ENCODE data around the gene BTBD7. TPM values are rescaled to one million over a fixed set of nuclear protein-coding genes. Genes with fewer than 3 reads are reported as not detected.

Gene BTBD7
- total RNA-seq, 2 donors from 2014 or later: 42.8 to 48.6 TPM

DNA sequence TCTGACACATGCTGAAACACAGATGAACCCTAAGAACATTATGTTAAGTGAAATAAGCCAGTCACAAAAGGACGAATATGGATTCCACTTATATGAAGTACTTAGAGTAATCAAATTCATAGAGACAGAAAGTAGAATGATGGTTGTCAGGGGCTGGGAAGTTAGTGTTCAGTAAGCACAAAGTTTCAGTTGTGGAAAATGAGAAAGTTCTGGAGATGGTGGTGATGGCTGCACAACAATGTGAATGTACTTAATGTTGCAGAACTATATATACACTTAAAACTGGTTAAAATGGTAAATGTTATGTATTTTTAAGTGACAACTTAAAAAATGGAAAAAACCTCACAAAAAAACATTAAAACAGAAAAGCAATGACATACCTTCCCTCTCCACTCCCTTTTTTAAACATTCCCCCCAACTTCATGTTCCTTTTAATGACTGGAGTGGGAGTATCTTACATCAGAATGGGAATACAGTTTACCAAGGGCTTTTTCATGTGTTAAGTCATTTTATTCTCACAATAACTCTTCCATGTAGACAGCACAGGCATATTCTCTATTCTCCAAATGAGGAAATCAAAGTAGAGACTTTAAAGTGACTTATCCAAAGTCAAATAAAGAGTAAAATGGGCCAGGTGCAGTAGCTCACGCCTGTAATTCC is 24.0 kb downstream of the BTBD7 start:
- Histone ChIP-seq H3K9me3 (ENCODE audit: control insufficient read depth, low read length) (no peaks in the 10 kb centered on the region), H3K4me1 (ENCODE audit: control insufficient read depth, insufficient read depth, low read length) (peaks cover 3% of the 10 kb centered on the region), H3K27me3 (ENCODE audit: control insufficient read depth, insufficient read depth, low read length, poor library complexity, severe bottlenecking) (no peaks in the 10 kb centered on the region), H3K4me3 (ENCODE audit: low read length) (no peak overlapping the region), H3K36me3 (ENCODE audit: control insufficient read depth, insufficient read depth, low read length) (no peaks in the 10 kb centered on the region), H3K27ac (ENCODE audit: low read depth, low read length) (no peak overlapping the region), H3K9ac (ENCODE audit: extremely low read depth, low read length, poor library complexity, severe bottlenecking) (no peak overlapping the region)
- 84 to 90% methylated on average over 2 of the region's 2 CpGs for WGBS, 2 experiments (ENCODE audit: insufficient coverage in 1 of 2, insufficient read length in 1 of 2)
- DNase-seq: no peak
- Mint-ChIP-seq H3K4me3 (no peak overlapping the region), H3K4me1 (peaks cover 25% of the 10 kb centered on the region), H3K36me3 (ENCODE audit: low read depth) (peaks cover 11% of the 10 kb centered on the region), H3K9me3 (no peaks in the 10 kb centered on the region), H3K27me3 (ENCODE audit: insufficient read depth) (no peaks in the 10 kb centered on the region), H3K27ac (no peak overlapping the region)
- TF ChIP-seq CTCF (conservative IDR thresholded peaks at IDR 0.05): no peak

- no peak overlapping the region for H3K9ac ChIP-seq (ENCODE audit: extremely low read depth, low read length, poor library complexity, severe bottlenecking)
- DNase-seq: no peak
- H3K36me3 ChIP-seq (ENCODE audit: control insufficient read depth, insufficient read depth, low read length): no peaks in the 10 kb centered on the region
- no peaks in the 10 kb centered on the region for H3K27me3 Mint-ChIP-seq (ENCODE audit: insufficient read depth)
- no peaks in the 10 kb centered on the region for H3K9me3 ChIP-seq (ENCODE audit: control insufficient read depth, low read length)
- no peaks in the 10 kb centered on the region for H3K27me3 ChIP-seq (ENCODE audit: control insufficient read depth, insufficient read depth, low read length, poor library complexity, severe bottlenecking)
- no peaks in the 10 kb centered on the region for H3K9me3 Mint-ChIP-seq
- H3K4me3 Mint-ChIP-seq: no peak overlapping the region
- peaks cover 6% of the 10 kb centered on the region for H3K4me1 ChIP-seq (ENCODE audit: control insufficient read depth, insufficient read depth, low read length)
- H3K4me1 Mint-ChIP-seq: peaks cover 37% of the 10 kb centered on the region
- no peak overlapping the region for H3K27ac ChIP-seq (ENCODE audit: low read depth, low read length)
- no peak overlapping the region for H3K27ac Mint-ChIP-seq
- no peak overlapping the region for H3K4me3 ChIP-seq (ENCODE audit: low read length)
- peaks cover 11% of the 10 kb centered on the region for H3K36me3 Mint-ChIP-seq (ENCODE audit: low read depth)
- no peak for TF ChIP-seq CTCF (conservative IDR thresholded peaks at IDR 0.05)
Observed at GRCh38 chr14:93306812-93307211, 26.0 kb downstream of the BTBD7 start.

DNA sequence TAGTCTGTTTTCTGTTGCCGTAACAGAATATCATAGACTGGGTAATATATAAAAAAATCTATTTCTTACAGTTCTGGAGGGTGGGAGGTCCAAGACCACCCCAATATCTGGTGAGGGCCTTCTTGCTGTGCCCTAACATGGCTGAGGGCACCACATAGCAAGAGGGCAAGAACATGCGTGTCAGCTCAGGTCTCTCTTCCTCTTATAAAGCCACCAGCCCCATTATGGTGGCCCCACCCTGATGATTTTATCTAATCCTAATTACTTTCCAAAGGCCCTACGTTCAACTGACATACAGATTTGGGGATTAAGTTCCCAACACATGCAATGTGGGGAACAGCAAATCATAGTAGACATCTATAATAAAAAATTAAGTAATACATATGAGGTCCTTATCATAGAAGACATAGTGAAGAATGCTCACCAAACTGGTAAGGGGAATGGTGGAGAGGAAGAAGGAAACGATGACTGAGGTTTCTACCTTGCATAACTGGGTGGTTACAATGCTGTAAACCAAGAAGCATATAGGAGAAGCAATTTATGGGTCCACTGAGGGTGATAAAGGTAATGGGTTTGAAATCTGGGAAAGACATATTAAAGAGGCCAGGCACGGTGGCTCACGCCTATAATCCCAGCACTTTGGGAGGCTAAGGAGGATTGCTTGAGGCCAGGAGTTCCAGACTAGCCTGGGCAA is 27.0 kb downstream of the BTBD7 start:
- no peaks in the 10 kb centered on the region for H3K9me3 ChIP-seq (ENCODE audit: control insufficient read depth, low read length)
- no peak overlapping the region for H3K9ac ChIP-seq (ENCODE audit: extremely low read depth, low read length, poor library complexity, severe bottlenecking)
- H3K27ac ChIP-seq (ENCODE audit: low read depth, low read length): no peak overlapping the region
- H3K27ac Mint-ChIP-seq: no peak overlapping the region
- no peaks in the 10 kb centered on the region for H3K27me3 ChIP-seq (ENCODE audit: control insufficient read depth, insufficient read depth, low read length, poor library complexity, severe bottlenecking)
- TF ChIP-seq CTCF (conservative IDR thresholded peaks at IDR 0.05): no peak
- peaks cover 40% of the 10 kb centered on the region for H3K4me1 Mint-ChIP-seq
- H3K27me3 Mint-ChIP-seq (ENCODE audit: insufficient read depth): no peaks in the 10 kb centered on the region
- peaks cover 11% of the 10 kb centered on the region for H3K36me3 Mint-ChIP-seq (ENCODE audit: low read depth)
- H3K4me1 ChIP-seq (ENCODE audit: control insufficient read depth, insufficient read depth, low read length): peaks cover 6% of the 10 kb centered on the region
- WGBS, 2 experiments (ENCODE audit: insufficient coverage in 1 of 2, insufficient read length in 1 of 2): 96 to 98% methylated on average over 4 to 5 of the region's 6 CpGs
- no peak overlapping the region for H3K4me3 ChIP-seq (ENCODE audit: low read length)
- H3K36me3 ChIP-seq (ENCODE audit: control insufficient read depth, insufficient read depth, low read length): no peaks in the 10 kb centered on the region
- H3K9me3 Mint-ChIP-seq: no peaks in the 10 kb centered on the region
- no peak for DNase-seq
- H3K4me3 Mint-ChIP-seq: no peak overlapping the region
